UCSD-AML1 (cell line): ENCODE measurements around the gene EIF3K.
"Not testable (repeated sequence)": the region's sequence is repeated elsewhere in the genome, so short reads cannot be mapped to it uniquely, and the experiment has no call there.

Experiments used
- DNase-seq: peaks from one replicate; lab custom pipeline; 2025; ENCODE audit not compliant: unreplicated experiment; lab: John Stamatoyannopoulos, UW

Gene EIF3K

DNA sequence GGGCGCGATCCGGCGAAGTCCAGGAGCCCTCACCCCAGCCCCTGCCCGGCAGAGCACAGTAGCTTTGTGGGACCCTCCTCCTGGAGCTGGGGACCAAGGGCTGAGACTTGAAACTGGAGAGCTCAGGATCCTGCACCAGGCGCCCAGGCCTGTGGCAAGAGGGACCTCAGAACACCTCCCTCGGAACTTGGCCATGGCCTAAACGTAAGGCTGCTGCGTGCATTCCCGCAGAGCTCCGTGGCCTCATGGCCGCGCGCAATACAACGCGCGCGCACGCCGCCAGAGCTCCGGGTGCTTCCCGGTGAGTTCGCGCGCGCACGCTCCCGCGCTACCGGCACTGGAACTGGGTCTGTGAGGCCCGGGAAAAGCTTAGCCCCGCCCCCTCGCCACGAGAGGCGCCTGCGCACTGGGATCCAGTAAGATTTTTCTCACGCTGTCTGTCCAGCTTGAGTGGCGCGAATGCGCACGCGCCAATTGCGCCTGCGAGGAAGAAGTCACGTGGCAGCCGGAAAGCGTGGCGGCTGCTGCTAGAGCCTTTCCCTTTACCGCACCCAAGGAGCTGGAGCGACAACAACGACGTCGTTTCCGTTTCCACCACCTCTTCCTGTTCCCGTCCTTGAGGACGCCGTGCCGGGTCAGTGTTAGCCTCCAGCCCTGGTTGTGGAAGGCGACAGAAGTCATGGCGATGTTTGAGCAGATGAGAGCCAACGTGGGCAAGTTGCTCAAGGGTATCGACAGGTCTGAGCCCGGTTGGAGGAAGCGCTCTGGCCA, at the start of gene EIF3K:
TSS of gene EIF3K (plus strand) at position 599 of the 771 bp plus-strand sequence. CDS start at position 680, 81 bp downstream.
- peak; percentile 99 for DNase-seq

DNA sequence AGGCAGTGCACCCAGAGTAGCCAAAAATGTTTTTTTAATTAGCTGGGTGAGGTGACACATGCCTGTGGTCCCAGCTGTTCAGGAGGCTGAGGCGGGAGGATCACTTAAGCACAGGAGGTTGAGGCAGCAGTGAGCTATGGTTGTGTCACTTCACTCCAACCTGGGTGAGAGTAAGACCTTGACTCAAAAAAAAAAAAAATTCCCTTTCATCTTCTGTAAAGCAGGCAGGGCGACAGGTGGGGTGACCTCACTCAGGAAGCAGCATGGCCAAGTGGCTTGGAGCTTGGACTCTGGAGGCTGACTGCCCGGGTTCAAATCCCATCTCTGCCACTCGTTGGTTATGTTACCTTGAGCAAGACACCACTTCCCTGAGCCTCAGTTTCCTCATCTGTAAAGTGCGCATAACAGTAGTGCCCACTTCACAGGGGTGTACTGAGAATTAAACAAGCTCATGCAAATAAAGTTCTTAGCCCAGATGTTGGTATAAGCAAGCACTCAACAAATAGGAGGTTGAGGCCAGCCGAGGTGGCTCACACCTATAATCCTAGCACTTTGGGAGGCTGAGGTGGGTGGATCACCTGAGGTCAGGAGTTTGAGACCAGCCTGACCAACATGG, 49.5 kb upstream of the EIF3K start:
- DNase-seq: no peak

- DNase-seq: no peak
Observed at GRCh38 chr19:38571682-38572081, 47.3 kb upstream of the EIF3K start.

DNA sequence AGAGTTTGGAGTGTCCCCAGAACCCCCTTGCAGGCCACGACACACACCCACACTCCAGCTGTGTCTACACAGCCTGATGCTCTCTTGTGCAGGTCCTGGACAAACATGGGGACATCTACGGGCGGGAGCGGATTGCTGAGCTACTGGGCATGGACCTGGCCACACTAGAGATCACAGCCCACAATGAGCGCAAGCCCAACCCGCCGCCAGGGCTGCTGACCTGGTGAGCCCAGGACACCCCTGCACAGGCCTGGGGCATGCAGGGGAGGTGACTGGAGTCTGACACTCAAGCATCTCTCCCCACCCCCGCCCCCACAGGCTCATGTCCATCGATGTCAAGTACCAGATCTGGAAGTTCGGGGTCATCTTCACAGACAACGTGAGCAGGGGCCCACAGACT, 41.2 kb upstream of the EIF3K start:
- no peak for DNase-seq

DNA sequence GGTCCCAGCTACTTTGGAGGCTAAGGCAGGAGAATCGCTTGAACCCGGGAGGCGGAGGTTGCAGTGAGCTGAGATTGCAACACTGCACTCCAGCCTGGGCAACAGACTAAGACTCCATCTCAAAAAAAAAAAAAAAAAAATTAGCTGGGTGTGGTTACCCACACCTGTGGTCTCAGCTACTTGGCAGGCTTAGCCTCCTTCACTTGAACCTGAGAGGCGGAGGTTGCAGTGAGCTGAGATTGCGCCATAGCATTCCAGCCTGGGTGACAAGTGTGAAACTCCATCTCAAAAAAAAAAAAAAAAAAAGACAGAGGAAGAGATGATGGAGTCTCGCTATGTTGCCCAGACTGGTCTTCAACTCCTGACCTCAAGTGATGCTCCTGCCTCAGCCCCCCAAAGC, 39.7 kb upstream of the EIF3K start:
- DNase-seq: not testable (repeated sequence)

DNA sequence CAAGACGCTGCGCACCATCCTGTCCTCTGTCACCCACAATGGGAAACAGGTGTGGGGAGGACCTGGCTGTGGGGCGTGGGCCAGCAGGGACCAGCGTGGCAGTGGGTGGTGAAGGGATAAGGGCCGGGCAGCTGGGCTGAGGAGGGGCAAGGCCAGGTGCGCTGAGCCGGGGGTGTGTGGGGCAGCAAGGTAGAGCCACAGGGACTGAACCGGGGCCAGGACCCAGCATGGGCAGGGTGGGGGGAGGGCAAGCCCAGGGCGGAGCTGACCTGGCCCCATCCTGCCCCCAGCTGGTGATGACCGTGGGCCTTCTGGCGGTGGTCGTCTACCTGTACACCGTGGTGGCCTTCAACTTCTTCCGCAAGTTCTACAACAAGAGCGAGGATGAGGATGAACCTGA, 38.9 kb upstream of the EIF3K start:
- no peak for DNase-seq

- no peak for DNase-seq
Observed at GRCh38 chr19:38583219-38583984, 35.6 kb upstream of the EIF3K start.

DNA sequence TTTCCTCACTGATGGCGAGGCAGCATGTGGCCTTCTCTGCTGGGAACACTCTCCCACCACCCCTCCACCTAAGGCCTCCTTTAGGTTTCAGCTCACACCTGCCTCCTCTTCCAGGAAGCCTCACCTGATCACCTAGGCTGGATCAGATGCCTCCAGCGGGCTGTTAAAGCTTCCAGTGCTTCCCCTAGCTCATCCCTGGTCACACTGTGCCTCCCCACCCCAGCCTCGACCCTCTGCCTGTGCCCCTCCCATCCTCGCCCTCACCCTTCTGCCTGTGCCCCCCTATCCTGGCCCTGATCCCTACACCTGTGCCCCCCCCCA, 35.0 kb upstream of the EIF3K start:
- DNase-seq: no peak

- no peak for DNase-seq
Observed at GRCh38 chr19:38587562-38587961, 31.4 kb upstream of the EIF3K start.

DNA sequence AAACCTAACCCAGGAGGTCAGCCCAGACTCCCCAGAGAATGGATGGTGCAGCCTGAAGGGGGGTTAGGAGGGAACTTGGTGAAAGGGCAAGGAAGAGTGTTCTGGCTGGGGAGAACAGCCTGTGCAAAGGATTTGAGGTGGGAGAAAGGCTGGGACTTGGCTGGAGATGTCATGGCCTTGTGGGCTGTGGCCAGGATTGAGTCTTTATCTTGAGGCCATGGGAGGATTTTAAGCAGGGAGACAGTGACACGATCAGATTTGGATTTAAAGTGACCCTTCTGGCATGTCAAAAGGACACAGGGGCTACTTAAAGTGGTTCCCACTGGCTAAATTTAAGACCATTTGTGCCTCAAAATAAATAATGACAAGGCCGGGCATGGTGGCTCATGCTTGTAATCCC, 30.9 kb upstream of the EIF3K start:
- DNase-seq: no peak

- DNase-seq: no peak
Observed at GRCh38 chr19:38592940-38593339, 26.0 kb upstream of the EIF3K start.

DNA sequence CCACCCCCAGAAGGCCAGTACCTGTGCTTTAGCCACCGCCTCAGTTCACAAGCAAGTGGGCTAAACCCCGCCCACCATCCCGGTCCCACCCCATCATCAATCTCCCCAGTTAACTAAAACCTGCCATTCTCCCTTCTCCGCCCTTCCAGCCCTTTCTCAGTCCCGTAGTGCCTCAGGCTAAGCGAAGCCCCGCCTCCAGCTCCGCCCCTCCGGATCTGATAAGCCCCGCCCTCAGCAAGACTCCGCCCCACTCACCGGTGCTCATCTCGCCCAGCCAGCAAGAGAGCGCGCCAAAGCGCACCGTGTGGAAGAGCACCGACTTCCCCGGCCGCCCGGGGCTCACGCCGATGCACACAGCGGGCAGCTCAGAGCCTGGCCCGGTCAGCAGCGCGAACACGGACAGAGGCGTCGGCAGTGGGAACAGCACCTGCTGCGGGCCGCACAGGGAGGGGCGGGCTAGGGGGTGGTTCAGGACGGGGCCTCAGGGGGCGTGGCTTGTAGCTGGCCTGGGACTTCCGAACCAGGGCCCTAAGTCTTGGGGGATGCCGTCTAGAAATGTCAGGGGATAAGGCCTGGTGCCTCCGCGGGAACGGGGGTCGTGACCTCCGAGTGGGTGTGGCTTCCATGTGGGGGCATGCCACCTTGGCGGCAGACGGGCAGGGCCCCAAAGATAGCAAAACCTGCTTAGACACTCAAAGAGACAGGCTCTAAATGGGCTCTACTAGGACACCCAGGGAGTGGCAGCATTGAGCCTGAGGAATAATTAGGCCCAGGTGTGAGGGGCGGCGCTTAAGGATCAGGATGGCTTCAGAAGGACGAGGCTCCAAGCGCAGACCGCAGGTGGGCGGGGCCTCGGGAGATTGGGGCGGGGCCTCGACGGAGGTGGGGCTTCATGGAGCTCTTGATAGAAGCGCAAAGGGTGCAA, 22.7 kb upstream of the EIF3K start:
- DNase-seq: no peak

DNA sequence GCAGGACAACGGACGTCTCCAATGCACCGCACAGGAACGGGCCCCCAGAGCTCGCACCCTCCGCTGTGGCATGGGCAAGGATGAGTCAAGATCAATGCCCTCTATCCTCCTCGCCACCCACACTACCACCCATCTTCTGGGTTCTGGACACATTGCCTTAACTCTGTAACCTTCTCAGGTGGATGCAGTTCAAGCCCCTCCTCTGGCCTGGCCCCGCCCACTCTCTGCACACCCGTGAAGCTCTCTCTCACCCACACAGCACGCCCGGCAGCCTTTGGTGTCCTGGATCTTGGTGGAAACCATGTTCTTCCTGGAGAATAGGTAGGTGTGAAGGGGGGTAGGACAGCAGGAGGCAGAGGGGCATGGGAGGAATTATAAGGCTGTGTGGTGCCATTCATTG, 21.9 kb upstream of the EIF3K start:
- DNase-seq: no peak

DNA sequence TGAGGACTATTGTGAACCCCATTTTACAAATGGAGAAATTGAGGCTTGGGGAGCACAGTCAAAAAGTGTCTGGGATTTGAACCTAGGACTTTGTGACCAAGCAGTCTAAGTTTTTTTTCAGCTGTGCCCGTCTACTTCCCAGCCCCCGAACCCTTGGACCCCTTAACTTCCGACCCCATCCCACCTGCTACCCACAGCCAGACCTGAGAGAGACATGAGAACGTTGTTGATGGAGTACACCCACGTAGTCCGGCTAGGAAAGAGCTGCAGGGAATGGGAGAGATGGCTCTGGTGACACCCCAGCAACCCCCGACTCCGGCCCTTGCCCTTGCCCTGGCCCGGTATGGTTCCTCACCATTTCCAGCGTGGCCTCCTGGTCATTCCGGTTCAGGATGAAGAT, 19.3 kb upstream of the EIF3K start:
- DNase-seq: no peak

GRCh38 chr19:38602856-38603255, 16.1 kb upstream of the EIF3K start:
- DNase-seq: not testable (repeated sequence)

DNA sequence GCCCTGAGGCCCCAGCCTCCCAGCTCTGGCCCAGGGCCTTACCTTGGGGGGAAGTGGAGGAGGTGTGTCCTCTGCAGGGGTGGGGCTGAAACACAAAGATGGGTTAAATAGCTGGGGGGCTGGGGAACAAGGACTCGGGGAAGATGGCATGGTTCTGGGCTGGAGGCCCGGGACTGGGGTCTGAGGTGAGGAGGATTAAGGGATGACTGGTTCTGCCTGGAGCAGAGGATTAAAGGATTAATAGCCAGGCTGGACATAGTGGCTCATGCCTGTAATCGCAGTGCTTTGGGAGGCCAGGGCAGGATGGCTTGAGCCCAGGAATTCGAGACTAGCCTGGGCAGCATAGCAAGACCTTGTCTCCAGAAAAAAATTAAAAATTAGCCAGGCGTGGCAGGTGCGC, 12.9 kb upstream of the EIF3K start:
- DNase-seq: no peak

DNA sequence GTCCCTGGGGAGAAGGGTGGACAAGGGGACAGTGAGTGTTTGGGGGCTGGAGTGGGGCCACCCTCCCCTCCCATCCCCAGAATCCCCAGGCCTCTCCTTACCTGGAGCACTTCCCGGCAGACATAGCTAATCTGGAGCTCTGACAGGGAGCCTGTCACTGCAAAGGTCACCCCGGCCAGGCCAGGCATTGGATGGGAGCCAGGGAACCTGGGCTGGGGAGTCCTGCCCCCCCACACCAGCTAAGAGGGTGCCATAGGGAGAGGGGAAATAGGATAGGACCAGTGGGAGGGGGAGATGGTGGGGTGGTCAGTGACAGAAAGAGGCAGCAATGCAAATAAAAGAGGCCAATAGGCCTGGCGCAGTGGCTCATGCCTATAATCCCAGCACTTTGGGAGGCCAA, 4.7 kb upstream of the EIF3K start:
- DNase-seq: no peak

DNA sequence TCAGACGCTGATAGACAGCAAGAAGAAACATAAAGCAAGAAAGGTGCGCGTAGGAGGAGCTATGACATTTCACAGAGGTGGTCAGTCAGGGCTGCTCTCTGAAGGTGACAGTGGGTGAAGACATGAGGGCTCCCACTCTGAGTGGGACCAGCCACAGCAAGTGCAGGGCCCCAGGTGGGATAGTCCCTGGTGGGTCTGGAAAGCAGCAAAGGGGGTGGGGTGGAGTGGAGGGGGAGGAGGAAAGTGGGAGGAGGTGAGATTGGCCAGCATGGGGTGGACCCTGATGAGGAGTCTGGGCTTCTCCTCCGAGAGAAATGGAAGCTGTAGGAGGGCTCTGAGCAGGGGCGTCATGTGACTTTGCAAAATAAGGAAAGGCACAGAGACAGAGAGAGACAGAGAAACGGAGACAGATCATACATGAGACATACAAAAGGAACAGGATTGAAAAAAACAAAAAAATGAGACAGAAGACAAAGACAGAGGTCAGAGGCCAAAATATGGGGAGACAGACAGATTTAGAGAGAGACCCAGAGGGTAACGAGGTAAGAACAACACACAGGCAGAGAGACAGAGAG, 3.9 kb upstream of the EIF3K start:
- DNase-seq: no peak

DNA sequence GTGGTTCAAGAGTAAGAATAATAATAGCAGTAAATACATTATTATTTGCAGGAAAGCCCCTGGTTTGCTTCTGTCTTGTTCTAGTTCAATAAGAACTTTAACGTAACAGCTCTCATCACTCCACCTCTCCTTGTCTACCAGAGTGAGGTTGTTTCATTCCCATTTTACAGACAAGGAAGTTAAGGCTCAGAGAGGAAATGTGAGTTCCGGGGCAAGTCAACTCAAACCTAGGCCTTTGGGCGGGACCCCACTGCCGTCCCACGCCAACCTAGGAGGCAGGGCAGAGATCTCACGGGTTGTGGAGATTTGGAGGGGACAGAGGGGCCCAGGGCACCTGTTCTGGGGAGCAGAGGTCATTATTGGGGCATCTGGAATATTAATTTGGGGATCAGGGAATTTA, 2.7 kb upstream of the EIF3K start:
- DNase-seq: no peak

DNA sequence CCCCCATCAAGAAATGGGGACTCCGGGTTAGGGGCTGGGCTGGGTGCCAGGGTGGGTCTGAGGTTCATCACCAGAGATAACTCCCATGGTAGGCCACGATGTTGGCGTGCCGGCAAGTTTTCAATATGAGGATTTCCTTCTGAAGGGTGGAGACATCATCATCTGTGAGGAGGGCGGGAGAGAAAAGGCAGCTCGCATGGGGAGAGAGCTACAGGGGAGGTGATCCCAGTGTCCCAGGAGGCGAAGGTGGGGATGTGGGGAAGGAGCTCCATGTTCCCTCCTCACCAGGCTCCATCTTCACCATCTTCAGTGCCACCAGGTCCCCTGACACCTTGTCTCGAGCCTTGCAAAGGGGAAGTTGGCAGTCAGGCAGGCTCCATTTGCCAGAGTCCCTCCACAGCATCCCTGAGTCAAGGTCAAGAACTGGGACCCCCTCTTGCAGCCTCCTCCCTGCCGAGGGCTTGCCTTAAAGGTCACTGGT, 1.7 kb upstream of the EIF3K start:
- peak; percentile 49 for DNase-seq
